Ectodermal cell (in vitro differentiated cells): ENCODE measurements around the gene MPST. TPM values are rescaled to one million over a fixed set of nuclear protein-coding genes. Genes with fewer than 3 reads are reported as not detected.

ENCODE experiments used
- H3K27ac ChIP-seq: 2 replicates; pipeline ENCODE4 v1.7.0; 2013; ENCODE audit warnings: mild to moderate bottlenecking, low read depth, low read length; ENCODE audit not compliant: insufficient read depth, poor library complexity, severe bottlenecking
- H3K27me3 ChIP-seq: 2 replicates; pipeline ENCODE4 v1.7.0; 2013; ENCODE audit warnings: mild to moderate bottlenecking, low read length; ENCODE audit not compliant: insufficient read depth, control insufficient read depth, poor library complexity, severe bottlenecking
- H3K36me3 ChIP-seq: one replicate; pipeline ENCODE4 v1.7.0; 2013; ENCODE audit warnings: low read length; ENCODE audit not compliant: control insufficient read depth, insufficient read depth
- H3K4me1 ChIP-seq: one replicate; pipeline ENCODE4 v1.7.0; 2013; ENCODE audit warnings: low read length; ENCODE audit not compliant: control insufficient read depth, insufficient read depth
- H3K4me3 ChIP-seq: 2 replicates; pipeline ENCODE4 v1.7.0; 2013; ENCODE audit warnings: low read depth, low read length, control low read depth; ENCODE audit not compliant: insufficient read depth
- H3K9me3 ChIP-seq: 2 replicates; pipeline ENCODE4 v1.7.0; 2013; ENCODE audit warnings: mild to moderate bottlenecking, low read length, moderate library complexity; ENCODE audit not compliant: control insufficient read depth
- WGBS, 2 experiments: methylation state at CpG; one replicate each; pipeline ENCODE4 v1.1.7; 2013; ENCODE audit warnings: missing lambda C conversion rate in 2 of 2; 5-methylcytosine and 5-hydroxymethylcytosine counted together
- polyA plus RNA-seq, 4 experiments: library from polyadenylated mRNA; stranded (reverse); fragments of 50-300 nt; gene quantifications; one replicate each; pipeline ENCODE4 v1.2.3, GENCODE V29; 2013

MPST gene
- 99.0 TPM for polyA plus RNA-seq (2013, experiment 1 of 4)
- 91.4 TPM for polyA plus RNA-seq (2013, experiment 2 of 4)
- 84.3 TPM for polyA plus RNA-seq (2013, experiment 3 of 4)
- polyA plus RNA-seq (2013, experiment 4 of 4): 81.1 TPM

DNA sequence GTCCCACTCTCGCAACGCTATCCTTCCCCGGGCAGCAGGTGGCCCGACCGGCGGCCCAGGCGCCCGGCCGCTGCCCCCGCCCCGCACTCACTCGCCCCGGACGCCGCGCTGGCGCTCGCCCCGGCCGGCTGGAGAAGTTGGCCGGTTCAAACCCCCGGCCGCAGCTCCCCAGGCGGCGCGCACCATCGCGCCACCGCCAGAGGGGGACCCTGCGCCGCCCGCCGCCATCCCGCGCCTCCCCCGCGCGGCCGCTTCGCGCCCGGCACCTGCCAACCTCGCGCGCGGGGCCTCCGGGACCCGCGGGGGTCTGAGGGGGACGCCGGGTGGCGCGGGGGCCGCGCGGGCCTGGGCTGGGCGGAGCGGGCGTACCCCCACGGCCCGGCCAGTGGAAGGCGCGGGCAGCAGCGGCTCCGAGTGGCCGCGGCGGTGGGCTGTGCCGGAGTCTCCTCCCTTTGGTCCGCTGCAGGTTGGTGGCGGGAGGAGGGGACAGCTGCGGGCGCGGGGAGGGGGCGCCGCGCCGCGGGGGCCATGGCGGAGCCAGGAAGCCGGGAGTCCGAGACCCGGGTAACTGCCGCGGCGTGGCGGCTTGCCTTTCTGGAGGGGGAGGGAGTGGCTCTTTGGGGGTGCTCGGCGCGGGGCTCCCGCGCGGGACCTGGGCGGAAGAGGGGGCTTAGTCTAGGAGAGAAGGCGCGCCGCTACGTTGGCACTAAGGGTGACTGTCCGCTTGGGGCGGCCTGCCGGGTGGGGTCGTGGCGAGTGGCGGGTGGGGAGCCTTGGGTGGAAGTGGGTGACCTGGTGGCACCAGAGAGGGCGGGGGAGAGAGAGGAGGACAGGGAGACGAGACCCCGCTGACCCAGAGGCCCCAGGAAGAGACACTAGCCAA, at the start of gene MPST, which contains the start of gene TST:
MPST (plus strand) TSS at position 434 of the 883 bp plus-strand sequence; CDS start at position 529, 95 bp downstream.
TST (minus strand) TSS at position 139 of the 883 bp plus-strand sequence. CDS start 715 bp downstream, outside the sequence.
- 0 to 1% methylated on average over 107 of the region's 107 CpGs for WGBS, 2 experiments
- H3K27me3 ChIP-seq: no peaks in the 10 kb centered on the region
- H3K4me1 ChIP-seq: no peaks in the 10 kb centered on the region
- H3K9me3 ChIP-seq: no peaks in the 10 kb centered on the region
- H3K4me3 ChIP-seq: peak within 1 kb of the TSS; percentile 73
- peaks cover 3% of the 10 kb centered on the region for H3K36me3 ChIP-seq
- peak within 1 kb of the TSS; percentile 52 for H3K27ac ChIP-seq

DNA sequence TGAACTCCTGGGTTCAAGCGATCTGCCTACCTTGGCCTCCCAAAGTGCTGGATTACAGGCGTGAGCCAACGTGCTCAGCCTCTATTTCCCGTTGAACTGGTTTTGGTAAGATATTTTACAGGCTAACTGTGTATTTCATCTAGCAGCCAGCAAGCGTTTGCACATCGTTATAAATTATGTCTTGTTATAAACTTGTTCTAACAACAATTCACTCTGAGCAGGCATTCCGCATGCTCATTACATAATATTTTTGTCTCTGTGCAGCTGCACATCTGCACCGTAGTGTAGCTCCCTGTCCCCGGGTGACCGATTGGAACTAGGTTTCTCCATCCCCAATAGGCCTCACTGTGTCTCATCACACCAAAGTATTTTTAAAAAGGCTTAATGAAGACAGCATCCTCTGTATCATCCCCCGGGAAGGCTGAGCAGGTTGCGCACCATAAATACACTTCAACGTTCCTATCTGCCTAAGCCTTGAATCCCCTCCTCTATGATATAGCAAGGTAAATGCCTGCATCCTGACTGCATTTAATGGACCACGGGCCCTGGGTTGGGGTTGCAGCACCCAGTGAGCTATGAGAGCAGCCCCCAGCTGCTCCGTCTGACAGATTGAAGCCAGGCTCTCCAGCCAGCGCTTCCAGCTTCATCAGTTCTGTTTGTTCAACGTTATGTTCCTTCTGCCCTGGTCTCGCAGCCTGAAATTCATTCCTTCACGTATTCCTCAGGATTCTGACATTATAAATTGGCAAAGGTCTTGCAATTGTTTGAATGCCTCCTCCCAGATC, 48.0 kb upstream of the MPST start:
- H3K27ac ChIP-seq: no peak overlapping the region
- H3K36me3 ChIP-seq: no peaks in the 10 kb centered on the region

DNA sequence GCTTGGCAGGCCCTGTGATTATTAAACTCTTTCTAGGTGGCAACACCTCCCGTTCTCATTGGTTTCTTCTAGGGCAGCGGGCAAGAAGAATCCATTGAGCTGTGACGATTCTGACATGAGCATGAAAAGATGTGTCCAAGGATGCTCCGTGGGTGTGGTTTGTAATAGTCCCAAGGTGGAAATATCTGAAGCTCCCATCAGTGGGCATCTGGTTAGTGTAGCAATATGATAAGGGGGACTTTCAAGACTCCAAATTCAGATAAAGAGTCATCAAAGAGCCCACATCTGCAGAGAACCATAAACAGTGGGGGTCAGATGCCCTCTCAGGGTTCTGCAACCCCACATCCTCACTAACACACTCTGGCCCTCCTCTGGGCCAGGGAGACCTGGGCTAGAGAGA, 42.9 kb upstream of the MPST start:
- H3K4me3 ChIP-seq: no peak overlapping the region
- H3K36me3 ChIP-seq: no peaks in the 10 kb centered on the region
- 93 to 94% methylated on average over 4 of the region's 4 CpGs for WGBS, 2 experiments
- no peaks in the 10 kb centered on the region for H3K9me3 ChIP-seq
- H3K27ac ChIP-seq: no peak overlapping the region
- no peaks in the 10 kb centered on the region for H3K27me3 ChIP-seq
- H3K4me1 ChIP-seq: no peaks in the 10 kb centered on the region

More for the DNA sequence above, 48.0 kb upstream of the MPST start:
- WGBS, 2 experiments: 92 to 93% methylated on average over 19 of the region's 19 CpGs
- H3K4me3 ChIP-seq: no peak overlapping the region
- no peaks in the 10 kb centered on the region for H3K27me3 ChIP-seq
- H3K9me3 ChIP-seq: no peaks in the 10 kb centered on the region
- H3K4me1 ChIP-seq: no peaks in the 10 kb centered on the region

DNA sequence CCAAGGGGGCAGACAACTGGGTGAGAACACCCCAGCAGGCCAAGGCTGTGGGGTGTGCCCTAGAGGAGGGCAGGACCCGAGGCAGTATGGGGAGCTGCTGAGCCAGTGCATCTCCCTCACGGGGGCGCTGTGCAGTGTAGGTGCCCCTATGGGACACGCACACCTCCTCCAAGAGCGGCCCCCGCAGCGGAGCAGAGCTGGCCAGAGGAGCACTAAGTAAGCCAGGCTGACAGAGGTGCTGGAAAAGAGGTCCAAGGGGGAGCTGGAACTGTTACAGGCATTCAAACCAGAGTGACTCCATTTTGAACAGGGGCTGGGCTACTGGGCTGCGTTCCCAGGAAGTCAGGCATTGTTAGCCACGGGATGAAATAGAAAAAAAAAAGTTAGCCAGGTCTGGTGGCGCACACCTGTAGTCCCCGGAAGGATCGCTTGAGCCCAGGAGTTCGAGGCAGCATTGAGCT, 42.1 kb upstream of the MPST start:
- Histone ChIP-seq H3K27ac (no peak overlapping the region), H3K27me3 (no peaks in the 10 kb centered on the region), H3K36me3 (no peaks in the 10 kb centered on the region), H3K4me3 (no peak overlapping the region), H3K4me1 (no peaks in the 10 kb centered on the region), H3K9me3 (no peaks in the 10 kb centered on the region)
- WGBS, 2 experiments: 72 to 76% methylated on average over 13 of the region's 13 CpGs

DNA sequence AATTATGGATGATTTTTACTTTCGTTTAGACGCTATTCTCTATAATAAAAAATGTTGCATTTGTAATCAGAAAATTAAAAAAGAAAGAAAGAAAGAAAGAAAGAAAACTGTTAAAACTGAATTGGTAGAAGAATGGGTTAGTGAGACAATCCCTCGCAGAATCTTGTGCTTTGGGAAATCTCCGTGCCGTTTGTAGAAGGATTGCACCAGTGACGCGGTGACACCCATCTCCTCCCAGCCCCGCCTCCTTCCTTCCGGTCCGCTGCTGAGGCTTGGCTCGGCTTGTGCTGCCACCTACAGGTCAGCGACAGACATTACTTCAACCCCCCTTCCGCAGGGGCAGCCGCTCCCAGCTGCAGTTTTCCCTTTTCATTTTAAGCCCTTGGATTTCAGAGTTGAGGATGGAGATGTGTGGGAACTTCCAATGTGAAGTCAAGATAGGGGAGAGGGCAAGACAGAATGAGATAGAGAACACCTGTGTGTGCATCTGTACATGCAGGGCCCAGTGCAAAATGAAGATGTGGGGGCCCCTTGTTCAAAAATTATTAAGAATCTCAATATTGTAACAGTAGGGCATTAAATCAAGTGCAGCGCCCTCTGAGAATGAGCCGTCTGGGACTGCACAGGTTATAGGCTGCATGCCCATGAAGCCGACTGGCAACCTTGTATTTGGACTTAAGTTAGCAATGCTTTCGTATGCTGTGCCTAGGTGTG, 41.4 kb upstream of the MPST start:
- Histone ChIP-seq H3K4me3 (no peak overlapping the region), H3K9me3 (no peaks in the 10 kb centered on the region), H3K27me3 (no peaks in the 10 kb centered on the region), H3K36me3 (no peaks in the 10 kb centered on the region), H3K27ac (no peak overlapping the region), H3K4me1 (no peaks in the 10 kb centered on the region)
- 23 to 25% methylated on average over 15 to 17 of the region's 18 CpGs for WGBS, 2 experiments

DNA sequence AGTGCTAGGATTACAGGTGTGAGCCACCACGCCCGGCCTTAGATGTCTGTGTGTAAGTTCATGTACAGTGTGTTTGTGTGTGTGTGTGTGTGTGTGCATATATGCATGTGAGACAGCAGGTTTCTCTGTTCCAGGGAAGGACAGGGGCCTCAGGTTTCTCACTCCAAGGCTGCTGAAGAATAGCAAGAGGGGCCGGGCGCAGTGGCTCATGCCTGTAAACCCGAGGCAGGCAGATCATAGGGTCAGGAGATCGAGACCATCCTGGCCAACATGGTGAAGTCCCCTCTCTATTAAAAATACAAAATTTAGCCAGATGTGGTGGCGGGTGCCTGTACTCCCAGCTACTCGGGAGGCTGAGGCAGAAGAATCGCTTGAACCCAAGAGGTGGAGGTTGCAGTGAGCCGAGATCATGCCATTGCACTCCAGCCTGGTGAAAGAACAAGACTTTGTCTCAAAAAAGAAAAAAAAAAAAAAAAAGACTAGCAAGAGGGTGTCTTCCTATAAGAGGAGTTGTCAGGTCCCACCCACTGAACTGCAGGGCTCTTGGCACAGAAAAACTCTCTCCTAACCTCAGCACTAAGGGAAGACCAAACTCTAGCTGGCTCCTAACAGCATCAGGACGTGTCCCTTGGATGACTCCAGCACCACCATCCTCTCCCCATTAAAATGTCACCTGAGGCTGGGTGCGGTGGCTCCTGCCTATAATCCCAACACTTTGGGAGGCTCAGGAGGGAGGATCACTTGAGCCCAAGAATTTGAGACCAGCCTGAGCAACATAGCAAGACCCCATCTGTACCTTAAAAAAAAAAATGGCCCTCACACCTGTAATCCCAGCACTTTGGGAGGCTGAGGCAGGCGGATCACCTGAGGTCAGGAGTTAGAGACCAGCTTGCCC, 40.3 kb upstream of the MPST start:
- H3K9me3 ChIP-seq: no peaks in the 10 kb centered on the region
- H3K4me1 ChIP-seq: no peaks in the 10 kb centered on the region
- H3K36me3 ChIP-seq: no peaks in the 10 kb centered on the region
- H3K27ac ChIP-seq: no peak overlapping the region
- 89 to 91% methylated on average over 13 of the region's 13 CpGs for WGBS, 2 experiments
- H3K27me3 ChIP-seq: no peaks in the 10 kb centered on the region
- H3K4me3 ChIP-seq: no peak overlapping the region

DNA sequence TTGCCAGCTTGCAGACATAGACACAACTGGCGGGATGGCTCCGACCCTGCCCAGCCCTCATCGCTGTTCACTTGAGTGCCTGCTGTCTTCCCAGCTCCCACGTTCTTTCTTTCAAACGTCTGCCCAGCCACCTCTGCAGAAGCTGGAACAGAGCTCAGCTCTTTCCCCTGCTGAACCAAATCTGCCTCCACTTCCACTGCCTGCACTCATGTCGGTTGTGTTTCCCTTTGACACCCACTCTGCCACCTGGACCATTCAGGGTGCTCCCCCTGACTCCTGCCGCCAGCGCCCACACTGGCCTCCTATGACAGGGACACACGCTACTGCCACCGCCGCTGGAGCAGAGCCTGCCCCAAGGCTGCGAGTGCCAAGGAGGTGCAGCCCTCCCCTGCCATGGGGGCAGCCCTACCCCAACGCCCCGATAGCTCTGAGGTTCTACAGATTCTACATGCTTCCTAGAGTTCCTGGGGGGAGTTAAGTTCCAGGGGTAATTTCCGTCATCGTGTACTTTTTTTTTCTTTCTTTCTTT, 38.2 kb upstream of the MPST start:
- Histone ChIP-seq H3K27me3 (no peaks in the 10 kb centered on the region), H3K36me3 (no peaks in the 10 kb centered on the region), H3K27ac (no peak overlapping the region), H3K4me1 (no peaks in the 10 kb centered on the region), H3K9me3 (no peaks in the 10 kb centered on the region), H3K4me3 (no peak overlapping the region)
- WGBS, 2 experiments: 90 to 92% methylated on average over 14 of the region's 16 CpGs

DNA sequence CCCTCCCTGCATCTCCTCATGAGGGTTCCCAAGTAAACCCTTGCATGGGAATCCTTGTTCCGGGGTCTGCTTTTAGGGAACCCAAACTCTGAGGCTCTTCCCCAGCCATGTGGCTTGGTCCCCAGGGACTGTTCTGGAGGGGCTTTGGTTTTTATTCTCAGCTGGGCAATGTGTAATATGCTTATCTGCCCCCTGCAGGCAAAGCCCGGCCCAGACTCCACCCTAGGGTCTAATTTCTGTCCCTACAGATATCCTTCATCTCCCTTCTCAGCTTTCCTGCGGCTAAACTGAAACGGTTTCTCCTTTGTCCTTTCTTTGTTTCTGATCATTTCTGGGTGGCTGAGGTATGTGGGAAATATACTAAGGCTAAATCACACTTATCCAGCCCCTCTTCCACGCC, 37.4 kb upstream of the MPST start:
- no peaks in the 10 kb centered on the region for H3K4me1 ChIP-seq
- H3K27ac ChIP-seq: no peak overlapping the region
- no peaks in the 10 kb centered on the region for H3K36me3 ChIP-seq
- H3K27me3 ChIP-seq: no peaks in the 10 kb centered on the region
- 78 to 81% methylated on average over 5 of the region's 5 CpGs for WGBS, 2 experiments
- no peak overlapping the region for H3K4me3 ChIP-seq
- no peaks in the 10 kb centered on the region for H3K9me3 ChIP-seq
